ENCODE results near the gene ACOT11.

DNA sequence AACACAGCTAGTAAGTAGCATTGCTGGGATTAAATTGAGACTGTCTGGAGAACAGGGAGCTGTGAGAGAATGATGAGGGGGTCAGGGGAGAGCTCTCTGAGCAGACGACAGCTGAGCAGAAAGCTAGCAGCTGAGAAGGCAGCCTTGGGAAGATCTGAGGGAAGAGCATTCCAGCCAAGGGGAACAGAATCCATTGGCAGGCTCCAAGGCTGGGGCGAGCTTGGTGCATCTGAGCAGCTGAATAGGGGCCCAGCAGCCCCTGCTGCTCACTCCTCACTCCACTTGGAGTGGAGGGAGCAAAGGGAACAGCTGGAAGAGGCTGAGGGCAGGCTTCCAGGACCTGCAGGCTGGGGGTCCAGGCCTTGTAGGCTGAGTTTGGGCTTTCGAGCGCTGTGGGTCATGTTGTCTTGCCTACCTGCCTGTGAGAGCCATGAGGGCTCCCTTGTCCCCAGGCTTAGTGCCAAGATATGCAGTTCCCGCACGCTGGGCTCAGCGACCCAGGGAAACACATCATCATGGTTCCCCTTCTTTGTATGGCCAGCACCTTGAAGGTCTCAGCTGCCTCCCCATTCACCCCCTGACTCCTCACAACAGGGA lies 10.5 kb downstream of the ACOT11 start:
- TF ChIP-seq, protein P1, sequence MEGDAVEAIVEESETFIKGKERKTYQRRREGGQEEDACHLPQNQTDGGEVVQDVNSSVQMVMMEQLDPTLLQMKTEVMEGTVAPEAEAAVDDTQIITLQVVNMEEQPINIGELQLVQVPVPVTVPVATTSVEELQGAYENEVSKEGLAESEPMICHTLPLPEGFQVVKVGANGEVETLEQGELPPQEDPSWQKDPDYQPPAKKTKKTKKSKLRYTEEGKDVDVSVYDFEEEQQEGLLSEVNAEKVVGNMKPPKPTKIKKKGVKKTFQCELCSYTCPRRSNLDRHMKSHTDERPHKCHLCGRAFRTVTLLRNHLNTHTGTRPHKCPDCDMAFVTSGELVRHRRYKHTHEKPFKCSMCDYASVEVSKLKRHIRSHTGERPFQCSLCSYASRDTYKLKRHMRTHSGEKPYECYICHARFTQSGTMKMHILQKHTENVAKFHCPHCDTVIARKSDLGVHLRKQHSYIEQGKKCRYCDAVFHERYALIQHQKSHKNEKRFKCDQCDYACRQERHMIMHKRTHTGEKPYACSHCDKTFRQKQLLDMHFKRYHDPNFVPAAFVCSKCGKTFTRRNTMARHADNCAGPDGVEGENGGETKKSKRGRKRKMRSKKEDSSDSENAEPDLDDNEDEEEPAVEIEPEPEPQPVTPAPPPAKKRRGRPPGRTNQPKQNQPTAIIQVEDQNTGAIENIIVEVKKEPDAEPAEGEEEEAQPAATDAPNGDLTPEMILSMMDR (conservative IDR thresholded peaks at IDR 0.05; ENCODE audit: low read depth, low read length), result no peak
- TF ChIP-seq SMC3 (IDR thresholded peaks at IDR 0.05; ENCODE audit: low read depth, low read length) (no peak), RAD21 (IDR thresholded peaks at IDR 0.05; ENCODE audit: low read length) (no peak), POLR2A (IDR thresholded peaks at IDR 0.05; ENCODE audit: low read depth, low read length) (no peak), CHD1 (IDR thresholded peaks at IDR 0.05; ENCODE audit: low read depth, low read length) (no peak), MXI1 (IDR thresholded peaks at IDR 0.05; ENCODE audit: borderline replicate concordance, low read depth, low read length) (no peak)
